ENCODE data around the gene CCDC159. TPM values are rescaled to one million over a fixed set of nuclear protein-coding genes. Genes with fewer than 3 reads are reported as not detected.

Gene CCDC159
- total RNA-seq, 4 donors from 2014 or later: 1.2 to 46.2 (median 16.4) TPM

GRCh38 chr19:11321191-11322126, 24.9 kb upstream of the CCDC159 start:
- no peaks in the 10 kb centered on the region for H3K27me3 ChIP-seq
- no peaks in the 10 kb centered on the region for H3K9me3 ChIP-seq
- H3K27ac ChIP-seq: peak overlapping the region; percentile 1 to 20
- H3K4me3 ChIP-seq: no peak overlapping the region
- TF ChIP-seq, protein P1, sequence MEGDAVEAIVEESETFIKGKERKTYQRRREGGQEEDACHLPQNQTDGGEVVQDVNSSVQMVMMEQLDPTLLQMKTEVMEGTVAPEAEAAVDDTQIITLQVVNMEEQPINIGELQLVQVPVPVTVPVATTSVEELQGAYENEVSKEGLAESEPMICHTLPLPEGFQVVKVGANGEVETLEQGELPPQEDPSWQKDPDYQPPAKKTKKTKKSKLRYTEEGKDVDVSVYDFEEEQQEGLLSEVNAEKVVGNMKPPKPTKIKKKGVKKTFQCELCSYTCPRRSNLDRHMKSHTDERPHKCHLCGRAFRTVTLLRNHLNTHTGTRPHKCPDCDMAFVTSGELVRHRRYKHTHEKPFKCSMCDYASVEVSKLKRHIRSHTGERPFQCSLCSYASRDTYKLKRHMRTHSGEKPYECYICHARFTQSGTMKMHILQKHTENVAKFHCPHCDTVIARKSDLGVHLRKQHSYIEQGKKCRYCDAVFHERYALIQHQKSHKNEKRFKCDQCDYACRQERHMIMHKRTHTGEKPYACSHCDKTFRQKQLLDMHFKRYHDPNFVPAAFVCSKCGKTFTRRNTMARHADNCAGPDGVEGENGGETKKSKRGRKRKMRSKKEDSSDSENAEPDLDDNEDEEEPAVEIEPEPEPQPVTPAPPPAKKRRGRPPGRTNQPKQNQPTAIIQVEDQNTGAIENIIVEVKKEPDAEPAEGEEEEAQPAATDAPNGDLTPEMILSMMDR (IDR thresholded peaks at IDR 0.05): no peak
- TF ChIP-seq POLR2A (IDR thresholded peaks at IDR 0.05): no peak
- H3K36me3 ChIP-seq: no peaks in the 10 kb centered on the region
- peaks cover 0 to 4% of the 10 kb centered on the region in 2 donors for H3K4me1 ChIP-seq
- no peak for DNase-seq
- intact Hi-C loops (cut with DNase I; ENCODE audit: low total_unique reads): no loop called here

DNA sequence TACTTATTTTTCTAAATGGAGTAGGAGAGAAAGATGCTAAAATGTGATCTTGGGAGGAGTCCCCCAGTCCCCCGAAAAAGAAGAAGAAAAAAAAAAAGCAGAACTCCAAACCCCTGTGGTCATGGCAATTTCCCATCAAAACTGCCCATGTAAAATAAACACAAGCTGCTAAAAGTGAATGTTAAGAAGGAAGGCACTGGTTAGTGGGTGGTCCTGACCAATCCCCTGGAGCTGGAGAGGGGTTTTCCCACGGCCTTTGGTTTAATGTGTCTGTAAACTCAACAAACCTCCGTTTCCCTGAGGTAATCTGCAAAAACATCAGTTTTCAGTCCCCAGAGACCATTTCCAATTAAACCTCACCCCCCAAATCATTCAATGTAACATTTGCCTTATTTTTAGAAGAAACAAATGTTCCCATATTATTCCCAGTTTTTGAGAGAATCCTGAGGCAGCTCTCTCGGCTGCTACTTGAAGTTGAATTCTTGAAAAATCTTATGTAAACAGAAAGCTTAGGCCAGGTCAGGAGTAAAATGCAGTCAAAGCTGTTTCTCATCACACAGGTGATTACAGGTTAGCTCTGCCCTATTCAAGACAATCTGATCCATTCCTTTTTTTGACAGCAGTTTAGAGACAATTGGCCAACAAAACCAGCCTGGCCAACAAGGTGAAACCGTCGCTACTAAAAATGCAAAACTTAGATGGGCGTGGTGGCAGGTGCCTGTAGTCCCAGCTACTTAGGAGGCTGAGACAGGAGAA, 23.9 kb upstream of the CCDC159 start:
- no peak overlapping the region for H3K4me3 ChIP-seq
- intact Hi-C loops (cut with DNase I; ENCODE audit: low total_unique reads): no loop called here
- no peaks in the 10 kb centered on the region for H3K36me3 ChIP-seq
- H3K9me3 ChIP-seq: no peaks in the 10 kb centered on the region
- no peak for DNase-seq
- H3K4me1 ChIP-seq: peaks cover 0 to 4% of the 10 kb centered on the region in 2 donors
- no peaks in the 10 kb centered on the region for H3K27me3 ChIP-seq
- peak overlapping the region; percentile 30 to 89 for H3K27ac ChIP-seq
- TF ChIP-seq, protein P1 (IDR thresholded peaks at IDR 0.05): no peak
- no peak for TF ChIP-seq POLR2A (IDR thresholded peaks at IDR 0.05)

DNA sequence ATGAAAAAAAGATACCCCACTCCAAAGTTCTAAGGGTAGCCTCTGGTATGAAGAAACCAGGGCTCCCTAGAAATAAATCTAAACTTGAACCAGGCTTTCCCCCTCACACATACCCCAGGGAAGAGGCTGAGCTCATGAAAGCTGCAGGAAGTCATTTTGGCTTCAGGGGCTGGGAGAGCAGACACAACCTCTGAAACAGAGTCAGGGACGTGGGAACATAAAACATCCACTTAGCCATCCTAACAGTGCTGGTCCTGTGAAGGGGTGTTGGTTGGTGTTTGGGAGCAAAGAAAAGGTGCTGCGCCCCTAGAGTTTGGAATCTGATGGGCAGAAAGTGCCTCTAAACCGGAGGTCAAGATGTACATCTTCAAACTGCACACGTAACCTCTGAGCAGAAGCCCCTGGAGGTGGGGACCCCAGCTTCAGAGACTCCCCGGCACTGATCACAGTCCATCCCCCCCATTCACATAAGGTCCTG, 22.7 kb upstream of the CCDC159 start:
- TF ChIP-seq POLR2A (IDR thresholded peaks at IDR 0.05): no peak
- Histone ChIP-seq H3K36me3 (no peaks in the 10 kb centered on the region), H3K27ac (peak overlapping the region; percentile 80 to 89), H3K27me3 (no peaks in the 10 kb centered on the region), H3K4me1 (peaks cover 0 to 4% of the 10 kb centered on the region in 2 donors), H3K4me3 (no peak overlapping the region), H3K9me3 (no peaks in the 10 kb centered on the region)
- DNase-seq: no peak
- intact Hi-C loops (cut with DNase I; ENCODE audit: low total_unique reads): no loop called here

DNA sequence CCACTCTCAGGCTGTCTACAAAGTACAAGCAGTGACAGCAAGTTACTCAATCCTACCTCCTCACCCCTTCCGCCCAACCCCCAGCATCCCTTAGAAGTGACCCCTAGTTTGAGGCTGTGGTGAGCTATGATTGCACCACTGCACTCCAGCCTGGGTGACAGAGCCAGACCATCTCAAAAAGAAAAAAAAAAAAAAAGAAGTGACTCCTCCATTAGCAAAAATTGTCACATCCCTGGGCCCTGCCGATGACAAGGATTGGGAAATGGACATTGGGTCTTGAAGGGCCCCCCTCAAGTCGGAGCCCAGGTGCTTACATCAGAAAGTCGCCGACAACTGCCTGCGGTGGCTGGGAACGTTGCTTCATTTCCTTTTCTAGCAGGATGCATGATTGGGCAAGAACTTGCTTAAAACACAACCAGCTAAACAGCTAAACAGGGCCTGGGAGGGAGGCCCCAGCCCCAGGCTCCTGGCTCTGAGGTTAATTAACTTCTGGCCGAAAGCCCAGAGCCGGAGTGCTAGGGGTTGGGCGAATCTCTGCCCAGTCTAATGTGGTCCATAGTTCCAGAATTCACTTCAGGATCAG, 22.1 kb upstream of the CCDC159 start:
- Histone ChIP-seq H3K27me3 (no peaks in the 10 kb centered on the region), H3K4me3 (no peak overlapping the region), H3K9me3 (no peaks in the 10 kb centered on the region), H3K4me1 (peaks cover 0 to 4% of the 10 kb centered on the region in 2 donors), H3K27ac (peak overlapping the region; percentile 80 to 89), H3K36me3 (no peaks in the 10 kb centered on the region)
- intact Hi-C loops (cut with DNase I; ENCODE audit: low total_unique reads): no loop called here
- no peak for TF ChIP-seq POLR2A (IDR thresholded peaks at IDR 0.05)
- TF ChIP-seq, protein P1 (IDR thresholded peaks at IDR 0.05): no peak
- peak; percentile 81 to 91 for DNase-seq

- Histone ChIP-seq H3K4me1 (peaks cover 0 to 4% of the 10 kb centered on the region in 2 donors), H3K4me3 (no peak overlapping the region), H3K27me3 (no peaks in the 10 kb centered on the region), H3K9me3 (no peaks in the 10 kb centered on the region), H3K36me3 (no peaks in the 10 kb centered on the region), H3K27ac (peak overlapping the region; percentile 80 to 89)
- TF ChIP-seq, protein P1 (IDR thresholded peaks at IDR 0.05): no peak
- TF ChIP-seq POLR2A (IDR thresholded peaks at IDR 0.05): no peak
- intact Hi-C loops (cut with DNase I; ENCODE audit: low total_unique reads): no loop called here
- DNase-seq: peak; percentile 50
These were observed 21.4 kb upstream of the CCDC159 start for GRCh38 chr19:11324748-11325389.
